Anterior cingulate cortex (tissue), 58 donors: ENCODE data around the gene MAP3K5.
A peak's percentile ranks its signal among the peaks of the same experiment; 100 is the strongest.
"Not testable (repeated sequence)": the region's sequence is repeated elsewhere in the genome, so short reads cannot be mapped to it uniquely, and the experiment has no call there.

Experiments
- DNase-seq, 58 donors: peaks; one replicate each; lab custom pipeline; 2025; lab: John Stamatoyannopoulos, UW

The MAP3K5 gene

GRCh38 chr6:136775081-136775480 is 17.2 kb downstream of the MAP3K5 start:
- no peak for DNase-seq

GRCh38 chr6:136774228-136775041 is 17.8 kb downstream of the MAP3K5 start:
- no peak for DNase-seq

DNA sequence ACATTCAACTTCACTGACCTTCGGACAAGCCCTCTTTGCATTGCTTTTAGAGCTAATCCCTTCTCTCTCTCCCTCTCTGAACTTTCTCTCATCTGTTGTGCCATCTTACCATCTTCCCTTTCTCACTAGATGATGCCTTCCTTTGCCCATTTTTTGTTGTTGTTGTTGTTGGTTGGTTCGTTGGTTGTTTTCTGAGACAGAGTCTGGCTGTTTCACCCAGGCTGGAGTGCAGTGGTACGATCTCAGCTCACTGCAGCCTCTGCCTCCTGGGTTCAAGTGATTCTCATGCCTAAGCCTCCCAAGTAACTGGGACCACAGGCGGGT is 18.8 kb downstream of the MAP3K5 start:
- DNase-seq, result no peak

DNA sequence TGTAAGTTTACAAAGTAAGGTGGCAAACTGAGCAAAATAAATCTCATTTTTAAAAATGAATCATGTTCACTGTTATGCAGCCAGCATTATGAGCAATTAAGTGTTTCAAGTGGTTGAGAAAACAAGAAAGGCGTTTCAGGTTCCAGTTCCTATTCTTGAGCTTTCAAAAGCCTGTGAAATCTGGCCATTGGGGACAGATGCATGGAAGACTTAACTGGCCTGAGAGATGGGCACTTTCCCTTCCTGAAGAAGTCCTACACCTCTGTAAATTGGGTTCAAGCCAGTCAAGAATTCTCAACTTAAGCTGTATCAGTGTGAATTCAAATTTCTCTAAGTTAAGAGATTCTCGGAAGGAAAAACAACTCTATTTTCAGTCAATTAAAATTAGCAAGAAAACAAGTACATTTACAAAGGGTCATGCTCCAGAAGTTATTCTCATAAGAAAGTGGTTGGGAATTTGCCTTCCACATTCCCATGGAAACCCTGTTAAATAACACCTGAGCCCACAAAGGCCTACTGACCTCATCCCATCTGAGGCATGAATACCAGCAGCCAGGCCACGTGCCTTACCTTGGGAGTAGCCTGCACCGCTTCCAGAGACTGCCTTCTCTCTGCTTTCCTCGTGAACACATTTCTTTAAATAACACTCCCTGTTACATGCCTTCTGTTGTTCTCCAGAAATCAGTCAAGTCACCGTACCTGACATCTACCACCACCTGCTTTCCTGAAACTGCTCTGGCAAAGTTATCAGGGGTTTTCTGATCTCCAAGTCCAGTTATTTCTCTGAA is 19.4 kb downstream of the MAP3K5 start:
- peak in 1 of 58 donors; percentile 29 for DNase-seq

GRCh38 chr6:136771306-136771705 is 21.0 kb downstream of the MAP3K5 start:
- no peak for DNase-seq

GRCh38 chr6:136769759-136770158 is 22.5 kb downstream of the MAP3K5 start:
- no peak for DNase-seq

GRCh38 chr6:136769124-136769523 is 23.2 kb downstream of the MAP3K5 start:
- DNase-seq, result no peak

DNA sequence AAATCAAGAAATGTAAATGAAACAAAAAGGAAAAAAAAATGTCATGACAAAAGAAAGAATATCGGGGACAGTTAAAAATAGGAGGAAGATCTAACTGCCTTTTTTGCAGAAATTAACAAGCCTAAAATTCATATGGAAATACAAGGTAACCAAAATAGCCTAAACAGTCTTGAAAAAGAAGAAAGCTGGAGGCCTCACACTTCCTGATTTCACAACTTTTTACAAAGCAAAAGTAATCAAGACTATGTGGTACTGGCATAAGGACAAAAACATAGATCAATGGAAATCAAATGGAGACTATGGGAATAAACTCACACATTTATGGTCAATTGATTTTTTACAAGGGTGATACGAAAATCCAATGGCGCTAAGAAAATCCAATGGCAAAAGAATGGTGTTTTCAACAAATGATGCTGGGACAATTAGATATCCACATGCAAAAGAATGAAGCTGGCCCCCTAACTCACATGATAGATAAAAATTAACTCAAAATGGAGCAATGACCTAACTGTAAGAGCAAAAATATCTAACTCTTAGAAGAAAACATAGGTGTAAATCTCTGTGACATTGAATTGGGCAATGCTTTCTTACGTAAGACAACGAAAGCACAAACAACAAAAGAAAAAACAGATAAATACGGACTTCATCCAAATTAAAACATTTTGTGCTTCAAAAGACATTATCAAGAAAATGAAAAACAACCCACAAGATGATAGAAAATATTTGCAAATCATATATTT is 24.5 kb downstream of the MAP3K5 start:
- DNase-seq, result no peak

- no peak for DNase-seq
Observed at GRCh38 chr6:136767103-136767502, 25.2 kb downstream of the MAP3K5 start.

DNA sequence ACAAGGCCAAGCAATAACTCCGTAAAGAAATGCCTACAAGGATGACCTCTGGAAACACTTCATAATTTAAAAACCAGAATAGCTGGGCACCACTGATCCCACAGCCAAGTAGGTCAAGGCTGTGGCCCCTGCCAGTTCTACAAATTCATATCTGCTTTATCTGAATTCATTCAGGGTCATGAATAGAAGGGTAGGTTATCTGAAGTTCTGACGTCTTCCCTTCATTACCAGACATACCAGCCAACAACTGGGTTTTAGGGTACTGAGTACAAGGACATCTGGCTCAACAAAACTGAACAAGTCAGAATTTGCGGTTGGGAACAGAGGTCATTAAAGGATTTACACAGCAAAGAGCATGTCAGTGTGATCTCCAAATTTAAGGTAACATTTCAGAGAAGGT is 26.0 kb downstream of the MAP3K5 start:
- no peak for DNase-seq

GRCh38 chr6:136764517-136764993 is 27.7 kb downstream of the MAP3K5 start:
- DNase-seq, result no peak

GRCh38 chr6:136763716-136764516 is 28.4 kb downstream of the MAP3K5 start:
- no peak for DNase-seq

- no peak for DNase-seq
Observed at GRCh38 chr6:136763255-136763654, 29.0 kb downstream of the MAP3K5 start.

- no peak for DNase-seq
Observed at GRCh38 chr6:136762022-136762975, 30.0 kb downstream of the MAP3K5 start.

GRCh38 chr6:136761227-136761922 is 30.9 kb downstream of the MAP3K5 start:
- DNase-seq, result peak in 2 of 58 donors; percentile 28 to 30

GRCh38 chr6:136760781-136761180 is 31.5 kb downstream of the MAP3K5 start:
- DNase-seq, result not testable (repeated sequence)

GRCh38 chr6:136757150-136757549 is 35.1 kb downstream of the MAP3K5 start:
- DNase-seq, result no peak

DNA sequence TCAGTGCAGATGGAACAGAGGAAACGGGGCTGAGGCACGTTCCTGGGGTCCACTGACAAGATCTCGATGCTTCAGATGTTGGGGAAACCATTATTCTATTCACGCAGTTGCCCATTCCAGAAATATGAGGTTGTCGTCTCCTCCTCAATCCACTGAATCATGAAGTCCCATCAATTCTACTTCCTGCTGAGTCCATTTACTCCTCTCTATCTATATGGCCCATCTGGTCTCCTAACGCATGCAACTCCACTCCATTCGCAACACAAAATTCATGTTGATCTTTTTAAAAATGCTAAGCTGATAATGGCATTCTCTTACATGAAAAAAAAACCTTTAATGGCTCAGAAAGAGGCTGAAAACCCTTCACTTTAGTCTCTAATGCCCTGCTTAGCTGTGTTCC is 37.5 kb downstream of the MAP3K5 start:
- DNase-seq, result no peak
